ENCODE data around the gene ENPP6.
"Not testable (repeated sequence)": the region's sequence is repeated elsewhere in the genome, so short reads cannot be mapped to it uniquely, and the experiment has no call there.

ENPP6 gene

DNA sequence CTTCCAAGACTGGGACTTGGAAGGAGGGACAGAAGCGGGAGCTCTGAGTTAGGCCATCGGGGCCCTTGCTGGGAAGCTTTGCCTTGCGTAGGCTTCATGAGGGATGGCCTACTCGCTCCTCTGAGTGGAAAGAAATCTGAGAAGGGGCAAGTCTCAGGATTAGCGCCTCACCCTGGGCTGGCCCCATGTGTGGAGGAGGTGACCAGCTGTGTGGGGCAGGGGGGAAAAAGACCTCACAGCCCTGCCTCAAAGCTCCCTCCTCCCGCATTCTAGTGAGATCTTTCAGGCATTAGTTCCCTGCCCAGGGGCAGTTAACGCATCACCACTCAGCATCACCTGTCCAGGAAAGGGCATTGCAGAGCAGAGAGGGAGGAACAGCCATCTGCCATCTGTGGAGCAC is 156.1 kb downstream of the ENPP6 start:
- H3K27ac ChIP-seq (ENCODE audit: low read length): no peak overlapping the region
- H3K4me3 ChIP-seq (ENCODE audit: low read length): no peak overlapping the region
- H3K9me3 ChIP-seq (ENCODE audit: control insufficient read depth, low read depth, low read length): no peaks in the 10 kb centered on the region

DNA sequence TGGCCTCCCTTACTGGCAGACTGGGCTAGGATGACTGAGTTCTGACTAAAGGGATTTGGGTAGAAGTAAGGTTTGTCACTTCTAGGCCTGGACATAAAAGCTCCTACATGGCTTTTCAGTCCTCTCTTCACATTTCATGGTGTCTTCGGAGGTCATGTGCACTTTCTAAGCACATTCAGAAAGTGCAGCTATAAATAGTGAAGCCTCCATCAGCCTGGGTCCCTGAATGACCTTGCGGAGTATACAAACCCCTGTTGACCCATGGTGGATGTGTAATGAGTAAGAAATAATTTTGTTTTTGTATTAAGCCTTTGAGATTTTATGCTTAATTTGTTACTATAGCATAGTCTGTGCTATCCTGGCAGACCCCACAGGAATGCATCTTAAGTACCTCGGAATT is 158.6 kb downstream of the ENPP6 start:
- H3K4me1 ChIP-seq (ENCODE audit: control insufficient read depth, low read depth, low read length): no peaks in the 10 kb centered on the region
- no peaks in the 10 kb centered on the region for H3K9me3 ChIP-seq (ENCODE audit: control insufficient read depth, low read depth, low read length)
- no peak overlapping the region for H3K27ac ChIP-seq (ENCODE audit: low read length)
- H3K27me3 ChIP-seq (ENCODE audit: control insufficient read depth, insufficient read depth, low read length): no peaks in the 10 kb centered on the region
- no peak overlapping the region for H3K9ac ChIP-seq (ENCODE audit: low read length)
- H3K4me3 ChIP-seq (ENCODE audit: low read length): no peak overlapping the region
- H3K36me3 ChIP-seq (ENCODE audit: control insufficient read depth, low read depth, low read length): no peaks in the 10 kb centered on the region

More for the DNA sequence above, 156.1 kb downstream of the ENPP6 start:
- Histone ChIP-seq H3K9ac (ENCODE audit: low read length) (no peak overlapping the region), H3K27me3 (ENCODE audit: control insufficient read depth, insufficient read depth, low read length) (no peaks in the 10 kb centered on the region), H3K36me3 (ENCODE audit: control insufficient read depth, low read depth, low read length) (no peaks in the 10 kb centered on the region), H3K4me1 (ENCODE audit: control insufficient read depth, low read depth, low read length) (no peaks in the 10 kb centered on the region)

DNA sequence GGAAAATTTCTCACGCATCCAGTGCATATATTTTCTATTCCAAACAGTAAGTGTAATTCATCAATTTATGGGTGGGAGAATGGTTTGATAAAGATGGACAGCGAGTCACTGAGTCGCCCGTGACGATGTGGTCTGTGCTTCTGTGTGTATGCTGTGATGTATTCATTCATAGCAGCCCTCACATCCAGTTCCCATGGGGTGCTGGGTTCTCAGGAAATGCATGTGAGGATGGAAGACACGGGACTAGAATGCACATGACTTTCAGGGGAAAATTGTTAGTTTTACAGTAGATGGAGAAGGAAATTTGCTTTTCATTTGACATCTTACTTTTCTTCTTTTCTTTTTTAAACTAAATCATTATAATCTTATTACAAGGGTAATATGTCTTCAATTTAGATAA is 159.6 kb downstream of the ENPP6 start:
- no peaks in the 10 kb centered on the region for H3K36me3 ChIP-seq (ENCODE audit: control insufficient read depth, low read depth, low read length)
- H3K9me3 ChIP-seq (ENCODE audit: control insufficient read depth, low read depth, low read length): no peaks in the 10 kb centered on the region
- H3K27me3 ChIP-seq (ENCODE audit: control insufficient read depth, insufficient read depth, low read length): no peaks in the 10 kb centered on the region
- H3K4me3 ChIP-seq (ENCODE audit: low read length): no peak overlapping the region
- H3K4me1 ChIP-seq (ENCODE audit: control insufficient read depth, low read depth, low read length): no peaks in the 10 kb centered on the region
- no peak overlapping the region for H3K9ac ChIP-seq (ENCODE audit: low read length)
- no peak overlapping the region for H3K27ac ChIP-seq (ENCODE audit: low read length)

DNA sequence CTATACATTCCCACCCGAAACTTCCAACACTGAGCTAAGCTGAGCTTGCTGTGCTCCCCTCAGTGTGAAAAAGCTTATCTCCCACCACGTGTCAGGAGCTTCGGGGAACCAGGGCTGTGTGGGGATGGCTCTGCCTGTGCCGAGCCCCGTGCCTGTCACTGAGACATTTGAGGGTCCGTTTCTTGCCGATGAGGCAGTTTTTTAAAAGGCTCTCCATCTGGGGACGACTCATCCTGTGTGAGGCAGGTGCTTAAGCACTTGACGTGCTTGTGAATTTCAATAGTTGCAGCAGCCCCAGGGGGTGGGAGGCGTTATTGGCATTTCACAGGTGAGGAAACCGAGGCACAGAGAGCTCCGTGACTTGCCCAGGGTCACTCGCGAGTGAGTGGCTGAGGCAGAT is 160.8 kb downstream of the ENPP6 start:
- no peak overlapping the region for H3K27ac ChIP-seq (ENCODE audit: low read length)
- H3K9me3 ChIP-seq (ENCODE audit: control insufficient read depth, low read depth, low read length): no peaks in the 10 kb centered on the region
- no peaks in the 10 kb centered on the region for H3K36me3 ChIP-seq (ENCODE audit: control insufficient read depth, low read depth, low read length)
- no peaks in the 10 kb centered on the region for H3K27me3 ChIP-seq (ENCODE audit: control insufficient read depth, insufficient read depth, low read length)
- H3K4me3 ChIP-seq (ENCODE audit: low read length): no peak overlapping the region
- H3K9ac ChIP-seq (ENCODE audit: low read length): no peak overlapping the region
- no peaks in the 10 kb centered on the region for H3K4me1 ChIP-seq (ENCODE audit: control insufficient read depth, low read depth, low read length)

DNA sequence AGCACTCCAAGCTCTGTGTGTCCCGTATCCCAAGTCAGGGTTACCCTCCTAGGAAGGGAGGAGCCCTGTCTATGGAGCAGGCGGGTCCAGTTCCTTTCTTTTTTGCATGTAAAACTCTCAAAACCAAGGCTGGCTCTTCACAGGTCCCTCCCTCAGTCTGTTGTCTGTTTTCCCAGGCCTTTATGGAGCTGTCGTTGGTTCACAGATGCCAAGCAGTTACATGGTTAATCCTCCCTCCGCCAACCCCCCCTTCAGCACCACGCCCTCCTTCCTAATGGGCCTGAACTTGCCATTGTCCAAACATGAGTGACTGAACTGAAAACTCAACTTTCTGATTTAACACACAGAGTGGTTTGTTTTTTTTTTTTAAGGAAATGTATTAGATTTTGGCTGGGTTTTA is 164.2 kb downstream of the ENPP6 start:
- H3K9me3 ChIP-seq (ENCODE audit: control insufficient read depth, low read depth, low read length): no peaks in the 10 kb centered on the region
- H3K4me3 ChIP-seq (ENCODE audit: low read length): no peak overlapping the region
- H3K27ac ChIP-seq (ENCODE audit: low read length): no peak overlapping the region
- H3K27me3 ChIP-seq (ENCODE audit: control insufficient read depth, insufficient read depth, low read length): no peaks in the 10 kb centered on the region
- H3K9ac ChIP-seq (ENCODE audit: low read length): no peak overlapping the region
- no peaks in the 10 kb centered on the region for H3K4me1 ChIP-seq (ENCODE audit: control insufficient read depth, low read depth, low read length)
- H3K36me3 ChIP-seq (ENCODE audit: control insufficient read depth, low read depth, low read length): no peaks in the 10 kb centered on the region

DNA sequence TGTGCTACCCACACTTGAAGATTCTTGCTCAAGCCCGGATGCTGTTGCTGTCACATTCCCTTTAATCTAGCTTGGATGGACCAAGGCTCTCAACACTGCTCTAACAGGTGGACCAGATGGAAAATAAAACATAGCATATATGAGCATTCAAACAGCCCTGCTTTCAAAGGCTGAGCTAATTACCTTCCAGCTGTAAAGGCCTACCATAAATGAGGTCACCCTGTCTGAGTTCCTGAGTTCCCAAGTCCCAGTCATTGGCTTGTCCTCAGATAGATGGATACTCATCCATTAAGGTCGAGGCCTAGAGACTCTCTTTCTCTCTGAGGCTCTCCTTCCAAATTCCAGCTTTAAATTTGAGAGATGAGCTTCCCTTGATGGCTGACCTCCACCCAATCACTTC is 165.1 kb downstream of the ENPP6 start:
- Histone ChIP-seq H3K4me3 (ENCODE audit: low read length) (no peak overlapping the region), H3K27ac (ENCODE audit: low read length) (no peak overlapping the region), H3K27me3 (ENCODE audit: control insufficient read depth, insufficient read depth, low read length) (no peaks in the 10 kb centered on the region), H3K36me3 (ENCODE audit: control insufficient read depth, low read depth, low read length) (no peaks in the 10 kb centered on the region), H3K4me1 (ENCODE audit: control insufficient read depth, low read depth, low read length) (no peaks in the 10 kb centered on the region), H3K9ac (ENCODE audit: low read length) (no peak overlapping the region), H3K9me3 (ENCODE audit: control insufficient read depth, low read depth, low read length) (no peaks in the 10 kb centered on the region)

DNA sequence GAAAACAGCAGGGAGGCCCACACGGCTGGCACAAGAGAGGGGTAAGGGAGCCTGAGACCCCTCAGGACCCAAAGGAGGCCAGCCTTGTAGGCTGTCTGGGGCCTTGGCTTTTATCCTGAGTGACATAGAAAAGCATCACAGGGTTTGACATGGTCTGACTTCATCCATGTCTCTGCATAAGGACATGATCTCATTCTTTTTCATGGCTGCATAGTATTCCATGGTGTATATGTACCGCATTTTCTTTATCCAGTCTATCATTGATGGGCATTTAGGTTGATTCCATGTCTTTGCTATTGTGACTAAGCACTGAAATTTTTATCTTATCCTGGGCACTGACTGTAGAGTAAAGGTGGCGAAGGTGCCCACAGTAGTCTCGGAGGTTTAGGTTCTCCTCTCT is 166.4 kb downstream of the ENPP6 start:
- not testable (repeated sequence) for H3K9ac ChIP-seq (ENCODE audit: low read length); H3K27ac ChIP-seq (ENCODE audit: low read length); H3K36me3 ChIP-seq (ENCODE audit: control insufficient read depth, low read depth, low read length)

DNA sequence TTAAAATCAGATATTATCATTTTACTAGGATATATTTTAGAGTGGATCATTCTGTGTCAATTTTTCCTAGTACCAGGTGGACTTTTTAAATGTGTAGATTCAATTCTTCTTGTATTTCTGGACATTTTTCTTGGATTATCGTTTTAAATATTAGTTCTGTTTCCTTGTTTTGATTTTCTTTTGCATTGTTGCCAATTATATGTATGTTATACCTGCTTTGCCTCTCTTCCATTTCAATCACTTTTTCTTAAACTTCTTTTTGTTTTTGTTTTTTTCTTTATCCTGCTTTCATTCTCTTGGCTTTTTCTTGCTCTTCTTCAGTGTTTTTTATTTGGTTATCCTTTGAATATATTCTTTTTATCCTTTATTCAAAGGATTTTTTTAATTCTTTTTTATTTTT is 171.5 kb downstream of the ENPP6 start:
- Histone ChIP-seq H3K4me3 (ENCODE audit: low read length) (no peak overlapping the region), H3K9me3 (ENCODE audit: control insufficient read depth, low read depth, low read length) (peaks cover 5% of the 10 kb centered on the region), H3K36me3 (ENCODE audit: control insufficient read depth, low read depth, low read length) (no peaks in the 10 kb centered on the region), H3K27ac (ENCODE audit: low read length) (no peak overlapping the region), H3K27me3 (ENCODE audit: control insufficient read depth, insufficient read depth, low read length) (no peaks in the 10 kb centered on the region), H3K9ac (ENCODE audit: low read length) (no peak overlapping the region), H3K4me1 (ENCODE audit: control insufficient read depth, low read depth, low read length) (no peaks in the 10 kb centered on the region)

More for the DNA sequence above, 166.4 kb downstream of the ENPP6 start:
- H3K4me1 ChIP-seq (ENCODE audit: control insufficient read depth, low read depth, low read length); H3K9me3 ChIP-seq (ENCODE audit: control insufficient read depth, low read depth, low read length); H3K4me3 ChIP-seq (ENCODE audit: low read length); H3K27me3 ChIP-seq (ENCODE audit: control insufficient read depth, insufficient read depth, low read length): not testable (repeated sequence)

DNA sequence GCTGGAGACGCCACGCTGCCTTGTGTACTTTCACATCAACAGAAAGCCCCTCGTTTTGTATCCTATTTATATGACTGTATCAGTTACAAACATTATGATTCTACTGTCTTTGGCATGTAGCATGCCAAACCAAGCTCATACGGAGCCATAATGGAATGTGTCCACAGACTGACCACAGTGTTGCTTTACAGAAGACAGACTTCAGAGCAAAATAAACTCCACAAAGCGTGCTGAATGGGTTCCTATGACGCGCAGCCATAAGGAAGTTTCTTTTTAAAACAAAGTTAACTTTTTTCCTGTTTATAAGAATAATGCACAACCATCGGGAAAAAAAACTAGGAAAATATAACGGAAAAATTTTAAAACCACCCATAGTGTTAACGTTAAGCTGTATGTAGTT is 176.5 kb downstream of the ENPP6 start:
- no peak overlapping the region for H3K9ac ChIP-seq (ENCODE audit: low read length)
- peaks cover 21% of the 10 kb centered on the region for H3K27me3 ChIP-seq (ENCODE audit: control insufficient read depth, insufficient read depth, low read length)
- no peak overlapping the region for H3K4me3 ChIP-seq (ENCODE audit: low read length)
- no peaks in the 10 kb centered on the region for H3K4me1 ChIP-seq (ENCODE audit: control insufficient read depth, low read depth, low read length)
- H3K27ac ChIP-seq (ENCODE audit: low read length): no peak overlapping the region
- peaks cover 5% of the 10 kb centered on the region for H3K9me3 ChIP-seq (ENCODE audit: control insufficient read depth, low read depth, low read length)
- no peaks in the 10 kb centered on the region for H3K36me3 ChIP-seq (ENCODE audit: control insufficient read depth, low read depth, low read length)

DNA sequence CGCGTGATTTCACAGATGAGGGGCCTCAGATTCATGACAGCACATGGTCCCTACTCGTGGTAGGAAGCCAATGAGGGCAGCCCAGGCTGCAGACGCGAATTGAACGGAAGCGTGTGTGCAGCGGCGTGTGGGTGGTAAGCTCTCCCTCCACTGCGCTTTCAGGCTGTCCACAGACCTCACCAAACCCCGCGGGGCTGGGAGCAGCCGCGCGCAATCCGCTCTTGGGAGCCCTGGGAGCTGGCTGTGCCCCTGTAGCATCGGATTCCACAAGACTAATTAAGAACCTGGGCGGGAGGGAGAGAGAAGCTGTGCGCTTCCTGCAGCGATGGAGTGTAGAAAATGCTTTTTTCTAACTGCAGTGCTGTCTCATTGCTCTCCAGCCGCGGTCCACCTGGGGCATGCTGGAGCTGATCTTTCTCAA is 177.7 kb downstream of the ENPP6 start:
- Histone ChIP-seq H3K4me3 (ENCODE audit: low read length) (peak overlapping the region; percentile 39), H3K36me3 (ENCODE audit: control insufficient read depth, low read depth, low read length) (no peaks in the 10 kb centered on the region), H3K27ac (ENCODE audit: low read length) (no peak overlapping the region), H3K9me3 (ENCODE audit: control insufficient read depth, low read depth, low read length) (no peaks in the 10 kb centered on the region), H3K27me3 (ENCODE audit: control insufficient read depth, insufficient read depth, low read length) (peaks cover 21% of the 10 kb centered on the region), H3K4me1 (ENCODE audit: control insufficient read depth, low read depth, low read length) (no peaks in the 10 kb centered on the region), H3K9ac (ENCODE audit: low read length) (no peak overlapping the region)
